ENCODE data around the gene SULT1A2.

DNA sequence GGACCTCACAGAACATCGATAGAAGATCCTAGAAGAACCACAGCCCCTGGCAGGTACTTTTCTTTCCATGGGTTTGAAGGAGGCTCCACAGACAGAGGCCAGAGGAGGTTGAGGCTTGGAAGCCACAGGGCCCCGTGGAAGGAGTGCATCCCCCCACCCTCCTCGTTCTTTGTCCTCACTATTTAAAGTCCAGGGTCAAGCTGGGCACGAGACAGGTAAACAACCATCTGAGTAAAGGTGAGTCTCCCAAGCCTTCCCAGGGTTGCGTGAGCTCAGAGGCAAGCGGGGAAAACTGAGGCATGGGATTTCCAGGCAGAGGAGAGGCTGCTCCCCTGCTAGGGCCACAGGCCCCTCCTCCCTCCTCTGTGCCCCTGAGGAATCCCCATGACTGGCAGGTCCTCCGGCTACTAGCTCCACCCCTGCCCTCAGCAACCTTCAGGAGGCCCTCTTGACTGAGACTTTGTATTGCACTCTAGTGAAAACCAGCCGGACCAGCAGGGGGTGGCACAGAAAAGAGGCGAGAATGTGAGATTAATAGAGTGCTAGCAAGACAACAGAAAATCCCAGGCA, 927 bp upstream of the SULT1A2 start:
- TF ChIP-seq CTCF (optimal IDR thresholded peaks at IDR 0.05 in 1 of 3, IDR thresholded peaks at IDR 0.05 in 1 of 3, conservative IDR thresholded peaks at IDR 0.05 in 1 of 3; ENCODE audit: extremely low read depth in 1 of 3, insufficient read depth in 2 of 3, low read length in 3 of 3), result no peak
- no peak for TF ChIP-seq EZH2 (IDR thresholded peaks at IDR 0.05; ENCODE audit: low read length)

All from keratinocyte (primary cell).